ENCODE results near the gene ALX4.

The ALX4 gene

DNA sequence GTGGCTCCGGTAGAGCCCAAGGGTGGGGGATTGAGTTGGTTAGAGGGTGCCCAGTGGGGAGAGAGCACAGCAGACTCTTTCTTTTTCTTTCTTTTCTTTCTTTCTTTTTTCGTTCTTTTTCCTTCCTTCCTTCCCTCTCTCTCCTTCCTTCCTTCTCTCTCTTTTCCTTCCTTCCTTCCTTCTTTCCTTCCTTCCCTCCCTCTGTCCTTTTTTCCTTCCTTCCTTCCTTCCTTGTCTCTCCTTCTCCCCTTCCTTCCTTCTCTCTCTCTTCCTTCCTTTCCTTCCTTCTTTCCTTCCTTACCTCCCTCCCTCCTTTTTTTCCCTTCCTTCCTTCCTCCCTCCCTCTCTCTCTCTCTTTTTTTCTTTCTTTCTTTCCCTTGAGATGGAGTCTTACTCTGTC lies 4.8 kb upstream of the ALX4 start:
- no peak for DNase-seq

DNA sequence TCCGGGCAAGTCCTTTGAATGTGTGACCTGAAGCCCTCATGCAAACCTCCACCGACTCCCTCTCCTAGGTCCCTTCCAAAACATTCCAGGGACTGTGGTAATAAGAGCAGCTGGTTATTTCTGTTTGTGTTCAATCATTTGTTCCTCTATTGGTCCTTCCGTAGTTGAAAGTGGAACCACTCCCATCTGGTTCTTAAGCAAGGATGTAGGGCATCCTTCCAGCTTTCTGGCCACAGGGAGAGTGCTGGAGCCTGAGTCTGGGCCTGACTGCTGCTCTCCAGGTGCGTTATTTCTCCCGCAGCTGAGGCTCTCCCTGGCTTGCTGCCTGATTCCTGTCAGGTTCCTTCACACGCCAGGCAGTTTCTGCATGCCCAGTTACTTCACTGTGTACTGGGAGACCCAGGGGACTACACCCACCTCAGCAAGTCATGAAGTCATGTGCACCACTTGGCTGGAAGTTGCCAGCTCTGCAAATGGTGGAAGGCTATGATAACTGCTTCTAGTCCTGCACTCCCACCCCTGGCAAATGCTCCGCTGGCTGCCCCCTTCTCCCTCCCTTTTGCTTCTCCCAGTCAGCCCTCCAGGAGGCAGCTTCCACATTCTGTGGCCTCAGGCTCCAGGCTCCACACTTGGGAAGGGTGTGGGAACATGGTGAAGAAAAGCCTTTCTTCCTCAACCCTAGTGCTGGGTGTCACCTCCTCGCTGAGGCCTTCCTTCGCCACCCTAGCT lies 4.0 kb upstream of the ALX4 start:
- no peak for DNase-seq

DNA sequence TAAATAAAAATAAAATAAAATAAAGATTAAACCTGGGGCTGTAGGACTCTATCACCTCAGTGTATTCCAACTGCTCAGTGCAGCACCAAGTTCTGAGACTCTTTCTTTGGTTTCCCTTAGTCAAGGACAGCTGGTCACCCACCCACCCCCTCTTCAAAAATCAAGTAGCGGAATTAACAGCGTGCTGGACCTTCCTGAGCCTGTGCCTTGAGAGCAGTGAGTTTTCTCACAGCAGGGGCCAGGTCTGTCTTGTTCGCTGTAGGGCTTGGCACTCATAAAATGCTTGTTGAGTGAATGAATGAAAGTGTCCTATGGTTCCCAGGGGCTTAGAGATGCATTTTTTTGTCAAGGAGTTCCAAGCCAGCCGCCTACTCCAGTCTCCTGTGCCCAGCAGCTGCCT lies 2.9 kb upstream of the ALX4 start:
- DNase-seq, result no peak

DNA sequence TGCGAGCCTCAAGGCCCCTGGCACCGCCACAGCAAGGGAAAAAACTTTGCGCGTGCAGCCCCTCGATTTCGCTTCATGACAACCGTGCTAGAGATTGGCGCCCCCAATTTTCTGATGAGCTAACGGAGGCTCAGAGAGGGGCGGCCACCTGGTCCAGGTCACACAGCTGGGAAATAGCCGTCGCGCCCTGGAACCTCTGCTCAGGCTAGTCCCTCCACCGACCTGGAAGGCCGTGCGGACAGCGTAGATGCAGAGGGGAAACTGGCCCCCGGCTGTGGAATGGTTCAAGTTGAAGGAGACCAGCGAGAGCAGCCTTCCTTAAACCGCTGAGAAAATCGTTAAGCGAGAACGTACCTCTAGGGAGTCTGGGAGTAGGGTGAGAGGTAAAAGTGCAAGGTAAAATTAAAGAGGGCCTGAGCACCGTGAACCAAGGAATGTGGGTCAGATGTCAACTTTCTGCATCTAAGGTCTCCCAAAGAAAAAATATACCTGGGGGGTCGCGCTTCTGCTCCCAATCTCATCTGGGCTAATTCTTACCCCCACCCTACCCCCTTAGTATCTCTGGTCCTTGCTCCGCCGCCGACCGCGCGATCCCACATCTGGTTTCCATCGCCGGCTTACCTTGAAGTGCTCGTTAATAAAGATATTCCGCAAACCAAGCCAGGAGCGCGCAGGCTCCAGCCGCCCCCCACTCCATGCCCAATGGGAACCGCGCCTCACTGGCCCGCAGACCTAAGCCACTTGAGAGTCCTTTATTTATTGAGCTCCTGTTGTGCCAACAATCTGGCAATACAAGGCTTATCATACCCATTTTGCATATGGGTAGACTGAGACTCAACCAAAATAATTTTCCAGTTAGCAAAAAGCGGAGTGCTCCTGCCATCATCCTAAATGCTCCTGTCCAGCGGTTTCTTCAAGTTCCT lies 1.7 kb upstream of the ALX4 start:
- no peak for DNase-seq

DNA sequence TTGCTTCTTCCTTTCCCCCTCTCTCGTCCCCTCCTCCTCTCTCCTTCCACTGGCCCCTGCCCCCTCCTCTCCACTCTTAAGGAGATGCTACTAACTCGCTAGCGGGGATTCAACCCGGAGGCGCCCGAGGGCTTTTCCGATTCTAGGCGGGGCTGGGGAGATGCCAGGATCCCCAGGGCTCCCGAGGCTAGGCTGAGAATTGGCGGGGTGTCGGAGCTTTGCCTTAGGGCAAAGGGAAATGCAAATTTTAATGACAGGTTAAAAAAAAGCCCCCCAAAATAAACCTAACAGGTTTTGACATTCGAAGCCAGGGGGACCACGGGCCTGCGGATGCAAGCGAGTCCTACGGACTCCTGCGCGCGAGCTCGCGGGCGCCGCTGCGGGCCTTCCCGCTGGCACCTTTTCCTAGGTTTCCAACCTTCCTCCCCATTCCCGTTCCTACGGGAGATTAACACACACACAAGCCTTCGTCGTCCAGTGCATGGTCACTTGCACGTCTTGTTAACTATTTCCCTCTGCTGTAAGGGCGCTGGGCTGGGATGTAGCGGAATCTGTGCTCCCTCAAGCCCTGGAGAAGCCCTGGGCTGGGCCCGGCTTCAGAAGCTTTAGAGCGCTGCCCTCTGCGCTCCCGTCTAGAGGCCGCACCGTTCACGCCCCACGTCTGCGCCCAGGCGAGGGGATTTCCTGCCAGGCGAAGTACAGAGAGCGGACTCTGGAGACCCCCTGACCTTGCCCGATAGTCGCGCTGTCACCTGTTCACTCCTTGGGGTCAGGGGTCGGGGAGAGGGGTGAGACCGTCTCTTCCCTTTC lies 729 bp upstream of the ALX4 start:
- peak; percentile 12 for DNase-seq

DNA sequence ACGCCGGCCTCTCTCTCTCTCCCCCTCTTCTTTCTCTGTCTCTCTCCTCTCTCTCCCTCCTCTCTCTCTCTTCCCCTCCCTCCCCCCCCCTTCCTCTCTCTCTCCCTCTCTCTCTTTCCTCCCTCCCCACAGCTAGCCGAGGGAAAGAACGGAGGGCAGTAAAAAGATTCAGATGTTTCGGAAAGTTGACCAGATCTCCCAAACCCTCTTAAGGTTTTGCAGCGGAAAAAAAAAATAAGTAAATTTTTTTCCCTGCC lies 195 bp upstream of the ALX4 start:
- DNase-seq, result no peak

DNA sequence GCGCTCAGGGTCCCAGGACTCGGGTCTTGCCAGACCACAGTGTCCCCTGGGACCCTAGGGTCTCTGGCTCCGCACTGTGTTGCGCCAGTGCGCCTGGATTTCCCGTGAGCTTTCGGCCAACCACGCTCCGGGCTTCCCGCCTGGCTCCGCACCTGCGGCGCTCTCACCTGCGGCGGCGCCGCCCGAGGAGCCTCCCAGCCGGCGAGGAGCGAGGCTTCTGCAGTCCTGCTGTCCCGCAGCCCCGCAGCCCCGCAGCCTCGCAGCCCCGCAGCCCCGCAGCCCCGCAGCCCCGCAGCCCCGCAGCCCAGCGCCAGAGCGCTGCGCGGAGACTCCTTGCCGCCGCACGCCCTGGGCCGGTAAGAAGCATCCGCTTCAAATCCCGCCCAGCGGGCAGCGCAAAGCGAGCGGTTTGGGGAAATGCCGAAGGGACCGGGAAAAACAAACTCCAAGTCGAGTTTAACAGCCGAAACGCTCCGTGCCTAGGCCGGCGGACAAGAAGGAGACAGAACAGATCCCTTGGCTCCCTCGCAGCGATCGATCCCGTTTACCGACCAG lies 939 bp downstream of the ALX4 start:
- no peak for DNase-seq

DNA sequence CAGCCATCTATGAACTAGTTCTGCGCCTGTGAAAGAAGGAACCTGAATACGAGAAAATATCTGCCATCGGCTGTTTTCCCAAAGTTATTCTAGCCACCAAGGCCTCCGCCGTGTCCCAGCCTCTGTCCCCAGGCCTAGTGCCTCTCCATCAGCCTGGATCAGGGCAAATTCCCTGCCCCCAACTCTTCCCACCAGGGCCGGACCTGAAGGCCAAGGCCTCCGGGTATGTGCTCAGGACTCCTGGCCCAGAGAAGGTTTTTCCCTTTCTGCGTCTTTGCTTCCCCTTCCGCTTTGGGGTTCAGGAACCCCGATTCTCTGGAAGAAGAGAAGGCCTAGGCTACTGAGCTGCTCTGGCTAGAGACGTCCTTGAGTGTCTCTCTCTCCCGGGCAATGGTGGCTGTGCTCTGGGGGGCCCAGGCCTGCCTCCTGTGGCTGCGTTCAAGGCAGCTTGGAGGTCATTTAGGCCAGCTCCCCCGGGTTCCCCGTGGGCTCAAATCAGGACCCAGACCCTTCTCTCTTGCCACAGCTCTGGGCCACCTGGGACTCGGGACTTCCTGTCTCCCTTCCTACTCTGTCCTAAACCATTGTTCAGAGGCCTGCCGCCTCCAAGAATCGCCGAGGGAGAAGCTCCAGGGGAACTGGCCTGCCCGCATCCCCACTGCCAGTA lies 1.6 kb downstream of the ALX4 start:
- DNase-seq, result no peak

DNA sequence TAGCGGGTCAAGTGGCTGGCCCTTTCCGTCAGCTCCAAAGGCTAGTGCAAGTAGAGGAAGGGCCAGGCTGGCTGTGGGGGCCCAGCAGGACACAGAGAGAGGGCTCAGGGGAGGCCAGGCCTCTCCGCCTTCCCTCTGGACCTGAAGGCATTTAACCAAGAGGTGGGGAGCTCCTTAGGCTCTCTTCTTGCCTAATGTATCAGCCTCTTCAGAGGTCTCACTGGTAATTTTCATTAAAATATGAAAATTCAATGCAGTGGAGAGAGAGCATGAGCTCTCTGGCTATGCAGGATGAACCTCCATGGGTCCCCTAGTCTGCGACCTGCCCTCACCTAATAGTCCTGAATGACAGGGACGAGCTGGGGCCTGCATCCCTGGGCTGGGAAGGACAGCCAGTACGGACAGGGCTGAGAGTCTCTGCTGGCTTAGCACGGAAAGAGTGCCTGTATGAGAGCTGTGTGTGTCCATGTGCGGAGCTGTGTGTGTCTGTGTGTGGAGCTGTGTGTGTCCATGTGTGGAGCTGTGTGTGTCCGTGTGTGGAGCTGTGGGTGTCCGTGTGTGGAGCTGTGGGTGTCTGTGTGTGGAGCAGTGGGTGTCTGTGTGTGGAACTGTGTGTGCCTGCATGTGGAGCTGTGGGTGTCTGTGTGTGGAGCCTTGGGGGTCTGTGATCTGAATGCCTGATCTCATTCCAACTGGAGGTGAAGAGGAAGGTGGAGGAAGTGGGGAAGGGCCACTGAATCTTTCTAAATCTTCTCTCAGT lies 2.4 kb downstream of the ALX4 start:
- DNase-seq, result no peak

DNA sequence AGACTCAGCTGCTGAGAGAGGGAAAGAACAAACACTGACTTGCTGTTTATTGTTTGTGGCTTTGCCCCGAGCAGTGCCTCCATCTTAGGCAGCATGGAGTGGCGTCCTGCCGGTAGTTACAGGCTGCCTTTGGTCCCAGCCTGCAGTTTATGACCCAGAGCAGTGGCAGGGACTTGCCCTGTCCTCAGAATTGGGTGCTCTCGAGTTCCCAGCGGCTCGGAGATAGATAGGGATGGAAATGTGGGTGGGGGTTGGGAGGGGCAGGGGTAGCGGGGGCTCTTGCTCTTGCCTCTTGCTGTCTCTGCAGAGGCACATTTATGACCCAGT lies 3.1 kb downstream of the ALX4 start:
- DNase-seq, result no peak

DNA sequence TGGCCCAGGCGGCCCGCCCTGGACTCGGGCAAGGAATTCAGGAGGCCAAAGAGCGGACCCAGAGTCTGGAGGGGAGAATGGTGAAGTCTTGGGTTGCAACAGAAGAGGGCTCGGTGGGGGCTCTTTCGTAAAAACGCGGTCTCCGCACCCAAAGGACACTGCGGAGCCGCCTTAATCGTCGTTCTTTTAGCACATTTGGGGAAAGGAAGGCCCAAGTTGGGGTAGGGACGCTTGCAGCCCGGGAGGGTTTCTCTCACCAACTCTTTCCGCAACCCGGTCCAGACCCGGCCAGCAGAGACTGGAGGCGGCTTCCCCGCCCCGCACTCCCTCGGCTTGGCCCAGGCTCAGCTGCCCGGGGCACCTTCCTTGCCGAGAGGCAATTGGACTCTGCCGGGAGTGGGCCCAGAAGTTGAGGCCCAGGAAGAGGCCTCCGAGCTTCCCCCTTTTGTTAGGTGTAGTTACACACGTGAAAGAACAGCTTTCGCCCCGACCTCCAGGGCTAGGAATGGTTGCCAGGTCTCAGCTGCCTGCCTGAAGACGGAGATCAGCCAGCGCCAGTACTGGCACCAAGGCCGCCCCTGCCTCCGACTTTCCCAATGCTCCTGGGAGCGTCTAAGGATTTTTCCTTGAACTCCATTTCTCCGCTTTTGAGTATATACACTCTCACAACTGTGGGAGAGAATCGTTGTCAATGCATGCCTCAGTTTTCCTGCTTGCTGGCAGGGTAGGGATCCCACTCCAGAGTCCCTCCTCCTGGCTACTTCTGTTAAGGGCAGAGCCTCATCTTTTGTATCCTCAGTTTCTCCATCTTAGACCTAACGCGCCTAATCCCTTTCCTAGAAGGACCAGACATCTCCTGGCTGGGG lies 3.7 kb downstream of the ALX4 start:
- no peak for DNase-seq

DNA sequence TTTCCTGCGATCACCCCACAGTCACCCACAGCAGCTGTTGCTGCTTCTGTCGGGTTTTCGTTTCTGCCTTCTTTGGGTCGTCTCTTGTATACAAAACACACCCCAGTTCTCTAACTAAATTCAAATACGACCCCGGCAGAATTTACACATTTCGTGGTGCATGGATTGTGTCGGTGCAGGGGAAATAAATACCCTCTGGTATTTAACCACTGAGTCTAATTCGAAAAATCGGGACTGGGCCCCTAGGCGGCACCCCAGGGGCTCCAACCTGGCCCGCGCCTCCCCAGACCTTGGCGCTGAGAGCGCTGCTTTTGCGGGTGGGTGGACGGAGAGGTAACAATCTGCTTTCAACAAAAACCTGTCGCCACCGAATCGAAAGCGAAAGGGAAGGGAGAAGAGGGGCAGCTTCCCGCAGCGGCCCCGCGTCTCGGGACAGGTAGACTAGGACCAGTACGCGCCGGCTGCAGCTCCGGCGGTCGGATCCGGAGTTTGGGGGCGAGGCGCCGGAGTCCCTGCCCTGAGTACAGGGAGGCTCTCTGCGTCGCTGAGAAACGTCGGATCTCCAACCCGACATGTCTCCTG lies 4.4 kb downstream of the ALX4 start:
- no peak for DNase-seq

DNA sequence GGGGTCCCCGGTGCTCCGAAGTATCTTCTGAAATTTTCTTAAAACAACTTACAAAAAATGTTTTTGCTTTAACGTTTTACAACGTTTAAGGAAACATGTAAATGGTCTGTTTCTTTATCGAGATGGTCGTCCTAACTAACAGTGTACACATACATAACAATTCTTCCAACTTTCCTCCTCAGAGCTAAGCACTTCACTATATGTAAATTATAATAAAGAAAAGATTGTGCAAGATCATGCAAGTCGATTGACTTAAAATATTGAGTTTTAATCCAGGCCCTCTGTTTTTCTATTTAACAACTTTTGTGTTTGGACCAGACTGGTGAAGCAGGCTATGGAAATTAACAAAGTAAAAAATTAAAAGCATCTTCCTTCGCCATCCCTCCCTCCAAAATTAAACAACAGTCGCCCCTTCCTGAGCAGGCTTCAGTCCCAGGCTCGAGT lies 4.9 kb downstream of the ALX4 start:
- no peak for DNase-seq

DNA sequence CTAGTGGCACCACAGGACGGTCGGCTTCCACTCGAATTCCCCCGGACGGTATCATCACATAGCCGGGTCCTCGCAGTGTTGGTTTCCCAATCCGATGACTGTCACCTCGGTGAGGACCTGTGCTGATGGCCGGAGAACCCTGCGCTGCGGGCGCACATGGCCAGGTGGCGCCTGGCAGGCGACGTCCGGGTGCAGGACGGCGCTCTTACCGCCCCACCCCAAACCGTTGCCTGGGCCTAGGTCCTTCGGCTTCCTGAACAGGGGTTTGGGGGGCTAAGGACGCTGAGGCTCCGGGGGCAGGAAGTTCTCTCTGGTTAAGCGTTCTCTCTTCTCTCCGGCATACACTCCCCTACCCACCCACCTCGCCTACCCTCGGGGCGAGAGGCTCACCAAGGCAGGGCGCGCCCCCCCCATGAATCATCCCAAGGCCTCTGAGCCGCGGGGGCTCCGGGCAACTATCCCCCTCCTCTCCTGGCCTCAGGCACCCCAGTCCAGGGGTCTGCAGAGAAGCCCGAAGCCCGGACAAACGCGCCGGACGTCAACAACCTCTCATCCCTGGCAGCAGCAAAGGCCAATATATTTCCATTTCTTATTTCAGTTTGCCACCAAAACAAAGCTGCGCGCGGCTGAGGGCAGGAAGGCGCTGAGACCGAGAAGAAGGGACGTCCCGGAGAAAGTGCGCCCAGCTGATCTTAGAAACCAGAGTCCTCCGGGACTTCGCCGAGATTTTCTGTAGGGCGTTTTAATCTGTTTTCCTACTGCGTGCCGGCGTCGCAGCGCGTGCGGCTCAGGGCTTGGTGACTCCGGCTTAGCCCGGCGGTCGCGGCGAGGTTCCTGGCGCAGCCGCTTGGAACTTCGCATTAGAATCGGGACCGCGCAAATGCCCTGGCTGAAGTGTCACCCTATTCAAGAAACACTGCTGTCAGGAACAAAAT lies 5.6 kb downstream of the ALX4 start:
- DNase-seq, result peak; percentile 57

DNA sequence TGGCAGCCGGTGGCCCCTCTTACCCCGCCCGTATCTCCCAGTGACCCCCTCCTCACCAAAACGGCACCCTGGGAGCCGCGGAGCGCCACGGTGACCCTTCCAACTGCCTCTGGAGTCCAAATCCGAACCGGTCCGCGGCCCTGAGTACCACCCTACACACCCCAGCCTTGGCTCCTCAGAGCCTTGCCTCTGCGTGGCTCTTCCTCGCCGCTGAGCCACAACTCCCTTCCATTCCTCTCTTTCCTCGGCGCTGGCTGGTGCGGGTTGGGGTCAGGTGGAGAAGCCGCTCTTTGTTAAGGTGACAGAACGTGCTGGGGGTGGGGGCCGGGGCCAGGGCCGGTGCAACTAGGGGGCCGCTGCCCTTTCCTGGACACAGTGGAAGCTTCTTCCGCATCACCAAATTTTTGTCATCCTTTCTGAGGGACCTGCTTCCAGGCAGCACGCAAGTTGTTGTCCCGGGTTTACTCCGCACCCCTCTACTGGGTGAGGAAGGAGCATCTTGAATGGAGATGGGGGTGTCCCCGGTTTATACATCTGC lies 6.5 kb downstream of the ALX4 start:
- no peak for DNase-seq

DNA sequence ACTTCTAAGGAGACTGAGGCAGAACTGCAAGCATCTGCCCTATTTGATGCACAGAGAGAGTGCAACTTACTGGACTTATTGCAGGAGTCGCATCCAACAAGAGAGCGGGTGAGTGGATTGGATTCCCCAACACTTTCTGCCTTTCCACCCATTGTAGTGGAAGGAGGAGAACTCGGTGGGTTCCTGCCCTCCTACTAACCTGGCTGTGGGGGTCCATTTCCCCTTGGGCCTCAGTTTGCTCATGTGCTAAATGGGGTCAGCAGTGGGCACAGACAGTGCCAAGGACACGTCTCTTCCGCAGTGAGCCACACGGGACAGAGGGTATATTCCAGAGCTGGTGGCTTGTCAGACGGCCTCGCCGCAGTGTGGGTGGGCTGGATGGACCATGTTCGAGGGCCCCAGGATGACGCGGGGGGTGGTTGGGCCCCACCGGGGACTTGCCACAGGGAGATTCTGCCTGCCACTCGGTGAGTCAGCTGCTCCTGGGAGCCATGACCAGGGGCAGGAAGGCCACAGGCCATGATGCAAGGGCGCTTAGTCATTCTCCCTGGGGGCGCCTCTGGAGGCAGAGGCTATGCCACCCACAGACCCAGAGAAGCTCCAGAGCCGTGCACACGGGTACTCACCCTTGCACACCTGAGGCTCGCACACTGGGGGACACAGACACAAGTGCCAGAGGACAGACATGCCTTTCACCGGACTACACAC lies 8.2 kb downstream of the ALX4 start:
- DNase-seq, result no peak

DNA sequence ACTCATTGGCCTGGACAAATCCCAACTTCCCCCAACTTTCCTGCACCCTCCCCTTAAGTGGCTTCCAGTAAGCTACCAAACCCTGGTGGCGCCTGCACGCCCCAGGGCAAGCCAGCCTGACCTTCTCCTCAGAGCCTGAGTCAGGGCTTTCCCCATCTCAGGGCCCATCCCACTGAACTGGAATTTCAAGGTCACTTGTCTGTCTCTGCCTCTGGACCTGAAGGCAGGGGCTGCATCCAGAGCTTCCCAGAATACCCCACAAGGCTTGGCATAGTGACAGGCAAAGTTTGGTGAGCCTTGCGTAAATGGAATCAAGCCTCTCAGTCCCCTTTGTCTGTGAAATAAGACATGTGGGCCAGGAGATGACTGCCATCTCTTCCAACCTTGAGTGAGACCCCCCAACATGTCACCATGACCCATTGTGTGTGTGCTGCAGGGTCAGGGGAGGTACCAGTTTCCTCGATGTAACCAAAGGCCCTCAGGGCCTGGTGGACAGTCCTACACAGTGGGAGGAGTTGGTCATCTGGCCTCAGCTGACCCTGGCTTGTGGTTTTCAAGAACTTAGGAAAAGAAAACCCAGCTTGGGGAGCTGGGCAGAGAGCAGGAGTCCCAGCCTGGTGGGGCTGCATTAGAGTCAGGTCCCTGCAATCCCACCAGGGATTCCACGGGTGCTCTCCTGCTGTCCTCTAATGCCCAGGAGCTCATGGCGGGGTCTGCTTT lies 8.9 kb downstream of the ALX4 start:
- no peak for DNase-seq

DNA sequence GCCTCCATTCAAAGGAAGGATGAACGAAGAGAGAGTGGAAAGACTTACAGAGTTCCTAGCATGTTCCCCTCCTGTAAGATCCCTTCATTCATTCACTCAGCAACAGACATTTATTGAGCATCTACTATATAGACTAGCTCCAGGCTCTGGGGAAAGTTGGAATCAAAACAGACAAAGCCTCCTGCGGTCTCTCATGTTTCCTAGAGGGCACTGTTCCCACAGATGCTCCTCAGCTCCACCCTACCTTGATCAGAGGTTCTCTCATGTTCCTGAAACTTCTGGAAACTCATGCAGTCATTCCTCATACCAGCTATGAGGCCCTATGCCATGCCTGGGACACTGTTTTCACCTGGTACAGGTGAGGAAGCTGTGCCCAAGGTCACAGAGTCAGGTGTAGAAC lies 11.1 kb downstream of the ALX4 start:
- DNase-seq, result no peak
